Measurements from ENCODE around the gene SCARB2.
A peak's percentile ranks its signal among the peaks of the same experiment; 100 is the strongest.
"Not testable (repeated sequence)": the region's sequence is repeated elsewhere in the genome, so short reads cannot be mapped to it uniquely, and the experiment has no call there.

Gene SCARB2

GRCh38 chr4:76213415-76214176 lies at the start of gene SCARB2:
SCARB2 (minus strand) TSS chr4:76213824; CDS start chr4:76213543, 281 bp downstream.
- DNase-seq = peak; percentile 84 to 85

- DNase-seq = no peak
These were observed 46.9 kb upstream of the SCARB2 start for GRCh38 chr4:76260571-76260970.

- no peak for DNase-seq
These were observed 44.2 kb upstream of the SCARB2 start for GRCh38 chr4:76257824-76258223.

- no peak for DNase-seq
These were observed 43.3 kb upstream of the SCARB2 start for GRCh38 chr4:76256968-76257367.

- DNase-seq = no peak
These were observed 42.4 kb upstream of the SCARB2 start for GRCh38 chr4:76256032-76256431.

- no peak for DNase-seq
These were observed 39.9 kb upstream of the SCARB2 start for GRCh38 chr4:76253511-76253910.

GRCh38 chr4:76252271-76252653 lies 38.6 kb upstream of the SCARB2 start:
- no peak for DNase-seq

- DNase-seq = peak; percentile 45 to 70
These were observed 38.0 kb upstream of the SCARB2 start, which contains the start of gene FAM47E for GRCh38 chr4:76251441-76252270. FAM47E (plus strand) TSS chr4:76251721; CDS start chr4:76251747, 26 bp downstream.

GRCh38 chr4:76250962-76251361 lies 37.3 kb upstream of the SCARB2 start:
- no peak for DNase-seq

GRCh38 chr4:76246852-76247251 lies 33.2 kb upstream of the SCARB2 start:
- no peak for DNase-seq

GRCh38 chr4:76246025-76246424 lies 32.4 kb upstream of the SCARB2 start:
- DNase-seq = no peak

GRCh38 chr4:76243877-76244276 lies 30.3 kb upstream of the SCARB2 start:
- not testable (repeated sequence) for DNase-seq

- DNase-seq = no peak
These were observed 26.6 kb upstream of the SCARB2 start for GRCh38 chr4:76240236-76240635.

GRCh38 chr4:76238701-76239100 lies 25.1 kb upstream of the SCARB2 start:
- DNase-seq = no peak

GRCh38 chr4:76238236-76238635 lies 24.6 kb upstream of the SCARB2 start:
- peak in 1 of 2 donors; percentile 53 for DNase-seq

GRCh38 chr4:76235915-76236314 lies 22.3 kb upstream of the SCARB2 start:
- DNase-seq = no peak

- DNase-seq = no peak
These were observed 21.8 kb upstream of the SCARB2 start for GRCh38 chr4:76235407-76235806.

- no peak for DNase-seq
These were observed 21.0 kb upstream of the SCARB2 start for GRCh38 chr4:76234679-76235044.

- DNase-seq = no peak
These were observed 20.5 kb upstream of the SCARB2 start for GRCh38 chr4:76233967-76234678.

GRCh38 chr4:76233529-76233928 lies 19.9 kb upstream of the SCARB2 start:
- no peak for DNase-seq

GRCh38 chr4:76233083-76233482 lies 19.5 kb upstream of the SCARB2 start:
- no peak for DNase-seq

GRCh38 chr4:76232681-76233080 lies 19.1 kb upstream of the SCARB2 start:
- DNase-seq = no peak

- no peak for DNase-seq
These were observed 12.8 kb upstream of the SCARB2 start for GRCh38 chr4:76226418-76226817.
